Sigmoid colon (tissue), 7 donors: Measurements from ENCODE around the gene DOCK1. TPM values are rescaled to one million over a fixed set of nuclear protein-coding genes. Genes with fewer than 3 reads are reported as not detected.

ENCODE experiments used
- DNase-seq: peaks from one replicate; pipeline ENCODE4 v3.0.0-alpha.2; 2019
- H3K27ac ChIP-seq, 4 donors: fragments of 200-600 bp; sonication (generic); one replicate each; pipeline ENCODE4 v1.5.1; 2016 to 2019; ENCODE audit warnings: mild to moderate bottlenecking in 1 of 4
- H3K27me3 ChIP-seq, 3 donors: fragments of 200-600 bp; sonication (generic); one replicate each; pipeline ENCODE4 v1.5.1; 2019; ENCODE audit warnings: mild to moderate bottlenecking in 1 of 3
- H3K36me3 ChIP-seq, 4 donors: fragments of 200-600 bp; sonication (generic); one replicate each; pipeline ENCODE4 v1.5.1; 2016 to 2019
- H3K4me1 ChIP-seq, 4 donors: fragments of 200-600 bp; sonication (generic); one replicate each; pipeline ENCODE4 v1.5.1; 2017 to 2019
- H3K4me3 ChIP-seq, 4 donors: fragments of 200-600 bp; sonication (generic); one replicate each; pipeline ENCODE4 v1.5.1; 2017 to 2019; ENCODE audit warnings: mild to moderate bottlenecking in 2 of 4, moderate library complexity in 1 of 4
- H3K9me3 ChIP-seq, 4 donors: fragments of 200-600 bp in 3 of 4; sonication (generic) in 3 of 4; one replicate each; pipeline versions ENCODE4 v1.5.1 to v1.6.1; 2013 to 2019
- CTCF ChIP-seq, 4 experiments: fragments of 450-650 bp in 3 of 4; fragments of 200-600 bp in 1 of 4; IDR thresholded peaks; one replicate each; pipeline ENCODE4 v1.5.1; 2016 to 2019; ENCODE audit warnings: antibody characterized with exemption in 4 of 4, mild to moderate bottlenecking in 3 of 4, moderate library complexity in 2 of 4
- EP300 ChIP-seq, 4 donors: sonication (generic); formaldehyde crosslinking; IDR thresholded peaks; one replicate each; pipeline ENCODE4 v1.6.1; 2017; ENCODE audit warnings: antibody characterized with exemption in 4 of 4
- POLR2A ChIP-seq, 2 donors: fragments of 450-650 bp; IDR thresholded peaks; one replicate each; pipeline ENCODE4 v1.6.1; 2016; ENCODE audit warnings: antibody characterized with exemption in 2 of 2, mild to moderate bottlenecking in 2 of 2, moderate library complexity in 2 of 2
- POLR2AphosphoS5 ChIP-seq, 4 donors: sonication (generic); formaldehyde crosslinking; IDR thresholded peaks; one replicate each; pipeline ENCODE4 v1.6.1; 2017; ENCODE audit warnings: antibody characterized with exemption in 4 of 4
- WGBS, 2 donors: extraction: QIAGEN DNeasy Blood & Tissue Kit; methylation state at CpG; one replicate each; pipeline ENCODE4 v1.1.7; 2013; 5-methylcytosine and 5-hydroxymethylcytosine counted together
- intact Hi-C: fragments of 100-400 bp; cut with DNase I; formaldehyde crosslinking; loops from one replicate; pipeline ENCODE4 v1.15.1; 2023
- polyA plus RNA-seq, 3 donors: library from polyadenylated mRNA; stranded (reverse); fragments of 200-250 nt; gene quantifications; one replicate each; pipeline ENCODE4 v1.2.3, GENCODE V29; 2013
- total RNA-seq, 4 donors: library from RNA; depleted of rRNA; stranded (reverse); fragments of >200 nt; gene quantifications; one replicate each; pipeline ENCODE4 v1.1.0, GENCODE V29; 2016
- donor health status: healthy with polysubstance abuse.
- donor health status: Bipolar disorder and iron deficiency.
- donor health status: healthy.

The DOCK1 gene
- total and polyA plus RNA-seq, 7 donors: 15.0 to 53.7 (median 40.2) TPM

- DNase-seq: no peak
- Histone ChIP-seq H3K4me3 (no peak overlapping the region), H3K27me3 (no peaks in the 10 kb centered on the region), H3K4me1 (no peaks in the 10 kb centered on the region), H3K36me3 (peaks cover 6 to 62% (median 8%) of the 10 kb centered on the region in 4 donors), H3K9me3 (no peaks in the 10 kb centered on the region), H3K27ac (no peak overlapping the region)
- WGBS, 2 donors: 17 to 69% methylated on average over 9 of the region's 9 CpGs
- intact Hi-C loops: no loop called here
- TF ChIP-seq CTCF (IDR thresholded peaks at IDR 0.05): no peak
- no peak for TF ChIP-seq POLR2A (IDR thresholded peaks at IDR 0.05)
- TF ChIP-seq EP300 (IDR thresholded peaks at IDR 0.05): no peak
- no peak for TF ChIP-seq POLR2AphosphoS5 (IDR thresholded peaks at IDR 0.05)
These were observed 509.9 kb downstream of the DOCK1 start for GRCh38 chr10:127415116-127415515.

- TF ChIP-seq EP300 (IDR thresholded peaks at IDR 0.05) (no peak), CTCF (IDR thresholded peaks at IDR 0.05) (no peak), POLR2A (IDR thresholded peaks at IDR 0.05) (no peak), POLR2AphosphoS5 (IDR thresholded peaks at IDR 0.05) (no peak)
- no peaks in the 10 kb centered on the region for H3K9me3 ChIP-seq
- intact Hi-C loops: no loop called here
- no peak overlapping the region for H3K27ac ChIP-seq
- WGBS, 2 donors: 91% methylated on average over 12 of the region's 12 CpGs
- no peak for DNase-seq
- H3K4me1 ChIP-seq: no peaks in the 10 kb centered on the region
- no peaks in the 10 kb centered on the region for H3K27me3 ChIP-seq
- H3K36me3 ChIP-seq: peaks cover 6 to 60% (median 8%) of the 10 kb centered on the region in 4 donors
- H3K4me3 ChIP-seq: no peak overlapping the region
These were observed 510.8 kb downstream of the DOCK1 start for GRCh38 chr10:127415901-127416581.

GRCh38 chr10:127417031-127417430 is 511.8 kb downstream of the DOCK1 start:
- no peak overlapping the region for H3K4me3 ChIP-seq
- DNase-seq: no peak
- intact Hi-C loops: no loop called here
- TF ChIP-seq POLR2AphosphoS5 (IDR thresholded peaks at IDR 0.05) (no peak), CTCF (IDR thresholded peaks at IDR 0.05) (no peak), POLR2A (IDR thresholded peaks at IDR 0.05) (no peak), EP300 (IDR thresholded peaks at IDR 0.05) (no peak)
- no peaks in the 10 kb centered on the region for H3K4me1 ChIP-seq
- no peak overlapping the region for H3K27ac ChIP-seq
- H3K9me3 ChIP-seq: no peaks in the 10 kb centered on the region
- no peaks in the 10 kb centered on the region for H3K27me3 ChIP-seq
- WGBS, 2 donors: 81 to 82% methylated on average over 10 of the region's 10 CpGs
- peaks cover 6 to 62% (median 8%) of the 10 kb centered on the region in 4 donors for H3K36me3 ChIP-seq

- H3K9me3 ChIP-seq: no peaks in the 10 kb centered on the region
- TF ChIP-seq POLR2AphosphoS5 (IDR thresholded peaks at IDR 0.05): no peak
- TF ChIP-seq POLR2A (IDR thresholded peaks at IDR 0.05): no peak
- no peak for TF ChIP-seq EP300 (IDR thresholded peaks at IDR 0.05)
- no peak for TF ChIP-seq CTCF (IDR thresholded peaks at IDR 0.05)
- intact Hi-C loops: no loop called here
- H3K4me3 ChIP-seq: no peak overlapping the region
- no peaks in the 10 kb centered on the region for H3K4me1 ChIP-seq
- H3K27me3 ChIP-seq: no peaks in the 10 kb centered on the region
- H3K27ac ChIP-seq: no peak overlapping the region
- DNase-seq: no peak
- 93 to 94% methylated on average over 12 of the region's 12 CpGs for WGBS, 2 donors
- peaks cover 6 to 62% (median 8%) of the 10 kb centered on the region in 4 donors for H3K36me3 ChIP-seq
These were observed 512.6 kb downstream of the DOCK1 start for GRCh38 chr10:127417686-127418401.
